ENCODE data around the gene NLRP7.
"Not testable (repeated sequence)": the region's sequence is repeated elsewhere in the genome, so short reads cannot be mapped to it uniquely, and the experiment has no call there.

Gene NLRP7

DNA sequence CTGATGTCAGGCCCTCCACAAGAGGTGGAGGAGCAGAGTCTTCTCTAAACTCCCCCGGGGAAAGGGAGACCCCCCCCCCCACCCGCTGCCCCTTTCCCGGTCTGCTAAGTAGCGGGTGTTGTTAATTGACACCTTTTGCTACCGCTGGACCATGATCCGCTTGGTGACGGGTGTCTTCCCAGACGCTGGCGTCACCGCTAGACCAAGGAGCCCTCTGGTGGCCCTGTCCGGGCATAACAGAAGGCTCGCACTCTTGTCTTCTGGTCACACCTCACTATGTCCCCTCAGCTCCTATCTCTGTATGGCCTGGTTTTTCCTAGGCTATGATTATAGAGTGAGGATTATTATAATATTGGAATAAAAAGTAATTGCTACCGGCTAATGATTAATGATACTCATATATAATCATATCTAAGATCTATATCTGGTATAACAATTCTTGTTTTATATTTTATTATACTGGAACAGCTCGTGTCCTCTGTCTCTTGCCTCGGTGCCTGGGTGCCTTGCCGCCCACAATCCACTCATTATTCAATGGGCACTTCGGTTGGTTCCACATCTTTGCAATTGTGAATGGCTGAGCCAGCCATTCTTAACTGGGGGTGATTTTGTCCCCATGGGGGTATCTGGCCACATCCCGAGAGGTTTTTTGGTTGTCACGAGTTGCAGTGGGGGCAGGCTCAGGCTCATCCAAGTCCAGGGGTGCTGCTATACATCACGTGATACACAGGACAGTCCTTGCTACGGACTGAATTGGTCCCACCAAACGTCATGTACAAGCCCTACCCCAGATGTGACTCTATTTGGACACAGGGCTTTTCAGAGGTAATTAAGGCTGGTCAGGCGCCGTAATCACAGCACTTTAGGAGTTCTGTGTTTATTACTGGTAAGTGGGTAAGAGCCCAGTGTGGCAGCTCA lies 27.4 kb downstream of the NLRP7 start:
- not testable (repeated sequence) for DNase-seq

DNA sequence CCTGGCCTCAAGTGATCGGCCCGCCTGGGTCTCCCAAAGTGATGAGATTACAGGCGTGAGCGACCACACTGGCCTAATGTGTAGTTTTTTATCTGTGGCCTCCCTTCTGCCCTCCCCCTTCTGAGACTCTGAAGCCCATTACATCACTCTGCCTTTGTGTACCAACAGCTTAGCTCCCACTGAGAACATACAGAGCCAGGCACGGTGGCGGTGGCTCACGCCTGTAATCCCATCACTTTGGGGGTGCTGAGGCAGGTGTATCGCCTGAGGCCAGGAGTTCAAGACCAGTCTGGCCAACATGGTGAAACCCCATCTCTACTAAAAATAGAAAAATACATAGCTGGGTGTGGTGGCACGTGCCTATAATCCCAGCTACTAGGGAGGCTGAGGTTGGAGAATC lies 28.8 kb downstream of the NLRP7 start:
- DNase-seq, result no peak

DNA sequence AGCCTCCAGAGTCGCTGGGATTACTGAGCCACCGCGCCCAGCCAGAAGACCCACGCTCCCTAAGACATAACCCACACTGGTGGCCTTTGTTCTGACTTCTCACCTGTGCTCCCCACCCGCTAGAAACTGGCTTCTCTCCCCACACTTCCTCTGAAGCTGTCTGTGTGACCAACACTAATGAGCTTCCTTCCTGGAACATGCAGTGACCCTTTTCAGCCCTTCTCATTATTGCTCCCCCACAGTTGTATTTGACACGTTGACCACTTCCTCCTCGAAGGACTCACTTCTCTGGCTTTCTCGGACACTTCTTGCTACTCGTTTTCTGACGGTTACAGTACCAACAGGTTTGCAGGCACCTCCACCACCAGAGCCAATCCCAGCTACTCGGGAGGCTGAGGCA lies 30.5 kb downstream of the NLRP7 start:
- DNase-seq, result no peak

DNA sequence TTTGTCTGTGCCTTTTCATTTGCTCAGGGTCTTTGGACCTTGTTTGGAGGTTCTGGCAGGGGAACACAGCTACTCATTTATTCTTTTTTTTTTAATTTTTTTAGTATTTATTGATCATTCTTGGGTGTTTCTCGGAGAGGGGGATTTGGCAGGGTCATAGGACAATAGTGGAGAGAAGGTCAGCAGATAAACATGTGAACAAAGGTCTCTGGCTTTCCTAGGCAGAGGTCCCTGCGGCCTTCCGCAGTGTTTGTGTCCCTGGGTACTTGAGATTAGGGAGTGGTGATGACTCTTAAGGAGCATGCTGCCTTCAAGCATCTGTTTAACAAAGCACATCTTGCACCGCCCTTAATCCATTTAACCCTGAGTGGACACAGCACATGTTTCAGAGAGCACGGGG lies 39.4 kb downstream of the NLRP7 start:
- not testable (repeated sequence) for DNase-seq

DNA sequence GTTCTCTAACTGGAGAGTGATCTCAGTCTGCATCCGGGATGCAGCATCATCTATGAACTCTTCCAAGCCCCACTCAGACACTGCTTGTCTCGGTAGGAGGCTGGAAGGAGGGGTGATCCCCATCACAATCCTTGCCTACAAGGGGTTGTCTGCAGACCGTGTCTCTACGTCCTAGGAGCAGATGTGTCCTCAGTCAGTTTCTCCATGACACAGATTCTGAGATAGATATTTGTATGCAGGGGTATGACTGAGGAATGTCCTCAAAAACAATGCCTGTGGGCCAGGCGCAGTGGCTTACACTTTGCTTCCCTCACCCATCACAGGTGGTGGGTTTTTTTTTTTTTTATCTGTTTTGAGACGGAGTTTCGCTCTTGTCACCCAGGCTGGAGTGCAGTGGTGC lies 40.5 kb downstream of the NLRP7 start:
- DNase-seq, result no peak

DNA sequence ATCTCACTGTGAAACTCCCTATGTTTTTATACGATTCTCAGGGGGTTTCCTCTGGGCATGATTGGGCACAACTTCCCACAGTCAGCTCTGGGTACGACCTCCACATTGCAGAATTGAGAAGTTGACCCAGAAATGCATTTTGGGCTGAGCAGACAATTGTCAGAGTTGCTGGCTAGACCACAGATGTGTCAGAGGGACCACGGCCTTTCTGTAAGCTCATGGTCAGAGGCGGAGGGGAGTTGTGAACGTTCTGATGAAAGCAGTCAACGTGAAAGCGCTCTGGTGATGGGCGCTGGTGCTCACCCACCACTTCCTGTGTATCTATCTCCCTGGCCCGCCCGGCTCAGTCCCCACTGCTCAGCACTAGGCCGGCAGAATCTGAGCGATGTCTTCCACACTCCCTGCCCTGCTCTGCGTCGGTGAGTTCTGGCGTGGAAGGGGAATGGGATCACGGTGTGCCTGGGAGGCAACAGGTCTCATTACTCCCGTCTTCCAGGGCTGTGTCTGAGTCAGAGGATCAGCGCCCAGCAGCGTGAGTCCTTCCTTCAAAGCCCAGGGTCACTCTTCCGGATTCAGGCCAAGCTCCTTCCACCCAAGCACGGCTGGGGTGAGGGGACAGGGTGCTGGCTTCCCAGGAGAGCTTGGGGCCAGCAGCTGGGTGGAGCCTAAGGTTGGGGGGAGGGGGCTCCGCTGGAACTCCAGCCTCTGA lies 41.4 kb downstream of the NLRP7 start, which contains the start of gene NCR1:
NCR1 (plus strand) TSS at position 346 of the 709 bp plus-strand sequence; CDS start at position 386, 40 bp downstream.
- DNase-seq, result no peak

DNA sequence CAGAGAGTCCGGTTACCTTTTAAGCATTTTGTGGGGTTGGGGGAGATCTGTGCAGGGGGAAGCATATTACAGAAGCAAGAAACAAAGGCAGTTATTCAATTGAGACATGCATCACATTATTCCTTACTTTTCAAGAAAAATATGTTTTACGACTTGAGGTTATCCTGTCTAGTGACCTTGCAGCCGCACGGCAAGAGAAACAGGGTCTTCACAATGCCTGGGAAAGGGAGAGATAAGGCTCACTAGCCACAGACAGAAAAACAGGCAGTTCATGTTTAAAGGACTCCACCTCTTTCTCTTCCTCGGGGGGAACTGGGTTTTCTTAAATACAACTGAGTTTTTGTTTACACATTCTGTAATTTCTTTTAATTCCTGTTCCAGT lies 41.9 kb downstream of the NLRP7 start:
- no peak for DNase-seq

DNA sequence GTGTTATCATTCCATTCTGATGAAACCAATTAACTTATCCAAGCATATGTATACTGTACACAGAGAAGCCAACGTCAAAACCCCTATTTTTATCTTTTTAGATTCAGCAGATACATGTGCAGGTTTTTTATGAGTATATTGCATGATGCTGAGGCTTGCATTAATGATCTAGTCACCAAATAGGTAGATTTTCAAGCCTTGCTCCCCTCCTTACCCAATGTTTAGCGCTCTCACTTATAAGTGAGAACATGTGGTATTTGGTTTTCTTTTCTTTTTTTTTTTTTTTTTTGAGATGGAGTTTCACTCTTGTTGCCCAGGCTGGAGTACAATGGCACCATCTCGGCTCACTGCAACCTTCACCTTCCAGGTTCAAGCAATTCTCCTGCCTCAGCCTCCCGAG lies 43.1 kb downstream of the NLRP7 start:
- not testable (repeated sequence) for DNase-seq

DNA sequence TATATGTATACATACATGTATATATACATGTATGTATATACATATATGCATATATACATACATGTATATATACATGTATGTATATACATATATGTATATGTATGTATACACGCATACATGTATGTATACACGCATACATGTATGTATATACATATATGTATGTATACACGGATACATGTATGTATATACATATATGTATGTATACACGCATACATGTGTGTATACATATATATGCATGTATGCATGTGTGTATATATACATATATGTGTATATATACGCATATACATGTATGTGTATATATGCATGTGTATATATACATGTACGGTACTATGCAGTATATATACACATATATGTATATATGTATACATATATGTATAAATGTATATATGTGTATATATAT lies 44.0 kb downstream of the NLRP7 start:
- DNase-seq, result no peak

DNA sequence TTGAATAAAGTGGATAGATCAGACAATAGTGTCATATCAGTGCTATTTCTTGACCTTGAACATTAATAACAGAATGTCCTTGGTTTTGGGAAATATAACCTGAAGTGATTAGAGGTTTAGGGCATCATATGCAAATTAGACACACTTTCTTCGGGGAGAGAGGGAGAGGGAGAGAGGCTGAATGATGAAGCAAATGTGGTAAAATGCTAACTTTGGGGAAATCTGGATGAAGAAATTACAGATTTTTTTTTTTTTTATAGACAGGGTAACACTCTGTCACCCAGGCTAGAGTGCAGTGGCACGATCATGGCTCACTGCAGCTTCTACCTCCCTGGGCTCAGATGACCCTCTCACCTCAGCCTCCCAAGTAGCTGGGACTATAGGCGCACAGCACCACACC lies 45.3 kb downstream of the NLRP7 start:
- DNase-seq, result no peak

DNA sequence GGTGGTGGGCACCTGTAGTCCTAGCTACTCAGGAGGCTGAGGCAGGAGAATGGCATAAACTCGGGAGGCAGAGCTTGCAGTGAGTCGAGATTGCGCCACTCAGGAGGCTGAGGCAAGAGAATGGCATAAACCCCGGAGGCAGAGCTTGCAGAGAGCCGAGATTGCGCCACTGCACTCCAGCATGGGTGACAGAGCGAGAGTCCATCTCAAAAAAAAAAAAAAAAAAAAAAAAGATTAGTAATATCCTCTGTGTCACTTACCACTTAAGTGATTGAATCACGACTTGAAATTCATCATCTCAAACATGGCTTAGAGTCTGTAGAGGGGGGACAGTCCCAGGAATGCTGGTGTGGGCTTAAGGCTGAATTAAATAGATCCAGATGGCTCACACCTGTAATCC lies 46.2 kb downstream of the NLRP7 start:
- not testable (repeated sequence) for DNase-seq

DNA sequence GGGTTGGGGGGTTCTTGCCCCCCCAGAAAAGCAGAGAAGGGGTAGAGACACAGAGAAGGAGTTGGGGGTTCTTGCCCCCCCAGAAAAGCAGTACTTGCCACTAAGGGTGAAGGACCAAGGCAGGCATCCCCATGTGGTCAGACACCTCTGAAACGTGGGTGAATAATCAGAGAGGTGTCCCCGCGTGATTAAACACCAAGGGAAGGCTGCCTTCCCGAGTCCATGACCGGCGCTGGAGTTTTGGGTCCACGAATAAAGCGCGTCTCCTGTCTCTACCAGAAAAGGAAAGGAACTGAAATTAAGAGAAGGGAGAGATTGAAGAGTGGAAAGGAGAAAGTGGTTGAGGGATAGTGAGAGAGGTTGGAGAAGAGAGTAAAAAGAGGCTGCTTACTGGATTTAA lies 47.7 kb downstream of the NLRP7 start:
- not testable (repeated sequence) for DNase-seq

DNA sequence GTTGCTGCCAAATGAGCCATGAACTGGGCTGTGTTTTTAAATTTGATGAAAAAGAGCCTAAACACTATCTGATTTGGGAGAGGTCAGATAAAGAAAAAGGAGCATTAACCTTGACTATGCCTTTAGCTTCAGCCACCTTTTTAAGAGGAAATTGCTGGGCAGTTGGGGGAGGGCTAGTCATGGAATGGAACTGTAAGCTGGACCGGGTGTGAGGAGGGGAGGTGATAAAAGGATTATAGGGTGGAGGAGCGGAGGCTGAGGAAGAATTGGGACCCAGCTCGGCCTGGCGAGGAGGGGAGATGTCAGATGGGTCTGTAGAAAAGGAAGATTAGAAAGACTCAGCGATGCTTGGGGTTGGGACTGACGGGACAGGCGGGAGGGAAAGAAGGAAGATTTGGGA lies 48.6 kb downstream of the NLRP7 start:
- DNase-seq, result not testable (repeated sequence)

DNA sequence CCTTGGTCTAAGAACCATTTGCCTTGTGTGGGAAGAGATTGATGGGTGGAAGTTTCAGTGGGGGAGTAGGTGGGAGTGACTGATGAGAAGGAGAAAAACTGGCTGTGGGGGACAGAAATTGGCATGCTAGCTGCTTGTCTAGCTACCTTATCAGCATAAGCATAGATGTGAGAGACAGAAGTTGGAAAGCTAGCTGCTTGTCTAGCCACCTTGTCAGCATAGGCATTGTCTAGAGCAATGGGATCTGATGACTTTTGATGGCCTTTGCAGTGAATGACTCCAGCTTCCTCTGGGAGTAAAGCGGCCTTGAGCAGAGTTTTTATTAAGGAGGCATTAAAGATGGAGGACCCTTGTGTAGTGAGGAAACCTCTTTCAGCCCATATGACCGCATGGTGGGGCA lies 51.3 kb downstream of the NLRP7 start:
- DNase-seq, result no peak

DNA sequence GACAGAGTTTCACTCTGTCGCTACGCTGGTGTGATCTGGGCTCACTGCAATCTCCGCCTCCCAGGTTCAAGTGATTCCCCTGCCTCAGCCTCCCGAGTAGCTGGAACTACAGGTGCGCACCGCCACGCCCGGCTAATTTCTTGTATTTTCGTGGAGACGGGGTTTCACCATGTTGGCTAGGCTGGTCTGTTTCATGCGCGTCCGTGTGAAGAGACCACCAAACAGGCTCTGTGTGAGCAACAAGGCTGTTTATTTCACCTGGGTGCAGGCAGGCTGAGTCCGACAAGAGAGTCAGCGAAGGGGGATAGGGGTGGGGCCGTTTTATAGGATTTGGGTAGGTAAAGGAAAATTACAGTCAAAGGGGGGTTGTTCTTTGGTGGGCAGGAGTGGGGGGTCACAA lies 53.2 kb downstream of the NLRP7 start:
- DNase-seq, result not testable (repeated sequence)

DNA sequence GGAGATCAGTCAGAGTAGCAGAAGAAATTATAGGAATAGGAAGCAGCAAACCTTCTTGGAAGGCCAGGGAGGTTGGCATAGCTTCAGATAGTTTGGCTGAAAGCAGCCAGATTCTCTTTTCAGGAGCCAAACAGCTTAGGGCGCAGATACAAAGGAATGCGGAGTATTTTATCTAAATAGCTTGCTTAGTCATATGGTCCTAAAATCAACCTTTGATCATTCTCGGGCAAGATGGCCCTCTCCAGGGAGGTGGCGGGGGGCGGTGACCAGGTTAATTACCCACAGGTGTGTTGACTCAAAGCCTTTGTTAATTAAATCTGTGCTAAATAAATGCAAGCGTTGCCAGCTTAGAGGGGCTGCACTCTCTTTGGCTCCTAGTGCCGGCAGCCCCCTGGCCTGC lies 53.9 kb downstream of the NLRP7 start:
- DNase-seq, result no peak

DNA sequence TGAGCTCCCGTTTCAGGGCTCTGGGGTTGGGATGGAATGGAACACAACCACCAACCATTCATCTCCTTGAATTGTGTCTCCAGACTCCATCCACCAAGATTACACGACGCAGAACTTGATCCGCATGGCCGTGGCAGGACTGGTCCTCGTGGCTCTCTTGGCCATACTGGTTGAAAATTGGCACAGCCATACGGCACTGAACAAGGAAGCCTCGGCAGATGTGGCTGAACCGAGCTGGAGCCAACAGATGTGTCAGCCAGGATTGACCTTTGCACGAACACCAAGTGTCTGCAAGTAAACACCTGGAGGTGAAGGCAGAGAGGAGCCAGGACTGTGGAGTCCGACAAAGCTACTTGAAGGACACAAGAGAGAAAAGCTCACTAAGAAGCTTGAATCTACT lies 57.8 kb downstream of the NLRP7 start:
- DNase-seq, result no peak

DNA sequence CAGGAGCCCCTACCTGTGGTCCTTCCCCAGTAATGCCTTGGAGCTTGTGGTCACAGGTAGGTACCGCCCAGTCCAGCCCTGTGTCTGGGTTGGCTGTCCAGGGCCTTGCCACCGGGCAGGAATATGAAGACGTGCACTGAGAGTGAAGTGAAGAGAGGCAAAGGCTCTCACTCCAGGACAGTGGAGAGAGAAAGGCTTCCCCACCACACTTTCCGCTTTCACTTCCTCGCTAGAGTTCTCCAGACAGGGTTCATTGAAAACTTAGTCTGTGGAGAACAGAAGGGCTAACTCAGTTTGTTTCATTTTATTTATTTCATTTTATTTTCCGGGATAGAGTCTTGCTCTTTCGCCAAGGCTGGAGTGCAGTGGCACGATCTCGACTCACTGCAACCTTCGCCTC lies 59.1 kb downstream of the NLRP7 start:
- DNase-seq, result no peak

DNA sequence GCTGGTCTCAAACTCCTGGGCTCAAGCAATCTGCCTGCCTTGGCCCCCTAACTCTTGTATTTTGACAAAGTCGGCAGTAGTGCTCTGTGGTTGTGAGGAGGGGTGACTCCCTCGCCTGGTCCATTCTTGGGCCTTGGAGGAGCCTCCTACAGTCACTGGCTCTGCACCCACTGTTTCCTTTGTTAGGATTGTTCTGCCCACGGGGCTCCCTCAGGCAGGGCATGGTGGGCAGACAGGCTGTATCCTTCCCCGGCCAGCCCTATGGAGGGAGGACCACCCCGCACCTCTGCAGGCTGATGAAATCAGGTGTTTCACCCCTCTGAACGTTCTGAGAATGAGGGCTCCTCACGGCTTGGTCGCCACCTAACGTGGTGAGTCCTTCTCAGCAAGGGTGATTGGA lies 64.1 kb downstream of the NLRP7 start:
- no peak for DNase-seq

DNA sequence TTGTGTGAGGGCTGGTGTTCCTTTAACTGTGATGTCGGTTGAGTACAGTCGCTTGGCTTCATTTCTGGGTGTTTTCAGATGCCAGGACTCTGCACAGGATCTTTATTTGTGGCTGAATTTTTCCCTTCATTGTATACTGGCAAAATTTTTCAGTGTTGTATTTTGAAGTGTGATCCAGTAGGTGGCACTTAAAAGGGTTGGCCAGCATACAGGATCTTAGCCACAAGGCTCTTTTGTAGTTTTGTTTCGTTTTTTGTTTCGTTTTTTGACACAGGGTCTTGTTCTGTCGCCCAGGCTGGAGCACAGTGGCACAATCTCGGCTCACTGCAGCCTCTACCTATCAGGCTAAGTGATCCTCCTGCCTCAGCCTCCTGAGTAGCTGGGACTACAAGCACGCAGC lies 64.6 kb downstream of the NLRP7 start:
- no peak for DNase-seq

DNA sequence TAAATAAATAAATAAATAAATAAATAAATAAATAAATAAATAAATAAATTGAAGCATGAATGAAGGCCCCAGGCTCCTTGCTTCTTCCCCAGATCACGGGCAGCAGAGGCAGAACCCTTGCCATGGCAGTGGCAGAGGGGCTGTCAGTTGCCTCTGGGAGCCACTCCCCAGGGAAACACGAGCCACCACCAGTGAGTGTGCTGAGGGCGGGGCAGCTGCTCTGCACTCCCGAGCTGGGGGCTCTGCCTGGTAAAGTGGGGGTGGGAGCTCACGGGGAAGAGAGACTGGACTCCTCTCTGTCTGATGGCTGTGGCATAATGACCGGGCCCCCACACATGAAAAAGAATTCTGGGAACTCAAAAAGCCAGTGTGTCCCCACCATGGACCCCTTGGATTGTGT lies 65.4 kb downstream of the NLRP7 start:
- no peak for DNase-seq

DNA sequence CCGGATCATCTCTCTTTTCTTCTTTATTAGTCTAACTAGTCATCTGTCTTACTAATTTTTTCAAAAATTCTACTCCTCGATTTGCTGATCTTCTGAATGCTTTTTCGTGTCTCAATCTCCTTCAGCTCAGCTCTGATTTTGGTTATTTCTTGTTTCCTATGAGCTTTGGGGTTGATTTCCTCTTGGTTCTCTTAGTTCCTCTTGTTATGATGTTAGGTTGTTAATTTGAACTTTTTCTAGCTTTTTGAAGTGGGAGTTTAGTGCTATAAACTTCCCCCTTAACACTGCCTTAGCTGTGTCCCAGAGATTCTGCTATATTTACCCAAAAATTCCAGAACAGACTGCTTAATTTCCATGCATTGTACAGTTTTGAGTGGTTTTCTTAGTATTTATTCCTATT lies 69.9 kb downstream of the NLRP7 start:
- DNase-seq, result no peak

DNA sequence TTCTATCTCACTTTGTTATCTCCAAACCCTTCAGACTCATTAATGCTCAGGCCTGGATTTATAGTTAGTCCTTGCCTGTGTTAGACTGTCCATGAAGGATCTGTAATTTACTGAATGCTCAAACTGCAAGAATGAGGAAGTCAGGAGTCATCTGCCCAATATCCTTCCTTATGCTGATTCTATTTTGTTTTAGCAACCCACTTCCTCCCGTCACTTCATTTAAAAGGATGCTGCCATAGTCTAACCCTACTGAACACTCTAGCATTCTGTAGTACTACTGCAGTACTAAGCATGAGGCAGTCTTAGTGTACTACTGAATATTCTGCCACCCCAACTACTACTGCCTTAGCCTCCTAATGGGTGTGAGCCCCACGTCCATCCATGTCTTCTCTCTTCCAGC lies 71.8 kb downstream of the NLRP7 start:
- DNase-seq, result no peak

DNA sequence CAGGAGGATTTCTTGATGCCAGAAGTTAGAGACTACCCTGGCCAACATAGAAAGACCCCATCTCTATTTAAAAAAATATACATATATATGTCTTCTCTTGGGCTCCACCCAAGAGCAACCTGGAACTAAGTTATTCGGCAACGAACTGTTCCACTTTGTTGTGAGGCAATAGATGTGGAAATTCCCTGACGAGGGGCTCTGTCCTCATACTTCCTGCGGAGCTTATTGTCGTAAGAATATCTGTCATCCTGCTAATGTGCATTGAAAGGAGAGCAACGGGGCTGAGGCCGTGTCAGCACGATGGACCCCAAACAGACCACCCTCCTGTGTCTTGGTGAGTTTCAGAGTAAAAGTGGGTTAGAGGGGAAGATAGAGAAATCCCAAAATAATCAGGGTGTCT lies 73.3 kb downstream of the NLRP7 start, which contains the start of gene FCAR:
FCAR (plus strand) TSS at position 246 of the 400 bp plus-strand sequence; CDS start at position 301, 55 bp downstream.
- no peak for DNase-seq

Measured in kidney glomerular epithelial cell (primary cell).